Stimulated activated CD4-positive, alpha-beta T cell treated with anti-CD3 and anti-CD28 coated beads, TNF-alpha, amount 100 ng/mL, for 4 hours (primary cell): ENCODE data around the gene SULT2B1.
"Not testable (repeated sequence)": the region's sequence is repeated elsewhere in the genome, so short reads cannot be mapped to it uniquely, and the experiment has no call there.

Experiments
- DNase-seq, 3 experiments: peaks; one replicate each; pipeline ENCODE4 v3.0.0-alpha.2; 2020; ENCODE audit warnings: low read depth in 3 of 3

SULT2B1 gene

GRCh38 chr19:48529156-48529555, 22.8 kb upstream of the SULT2B1 start:
- DNase-seq = no peak

GRCh38 chr19:48530066-48530720, 21.8 kb upstream of the SULT2B1 start:
- DNase-seq = no peak

GRCh38 chr19:48530770-48531169, 21.2 kb upstream of the SULT2B1 start:
- DNase-seq = no peak

GRCh38 chr19:48533770-48534169, 18.2 kb upstream of the SULT2B1 start:
- no peak for DNase-seq

- no peak for DNase-seq
Measured at GRCh38 chr19:48537541-48537940, 14.4 kb upstream of the SULT2B1 start.

- not testable (repeated sequence) for DNase-seq
Measured at GRCh38 chr19:48538057-48538456, 13.9 kb upstream of the SULT2B1 start.

GRCh38 chr19:48539503-48540096, 12.4 kb upstream of the SULT2B1 start:
- DNase-seq = no peak

GRCh38 chr19:48540110-48540509, 11.9 kb upstream of the SULT2B1 start:
- DNase-seq = no peak

GRCh38 chr19:48541813-48542212, 10.2 kb upstream of the SULT2B1 start:
- DNase-seq = no peak

- DNase-seq = no peak
Measured at GRCh38 chr19:48543121-48543710, 8.8 kb upstream of the SULT2B1 start.

GRCh38 chr19:48544856-48545750, 6.9 kb upstream of the SULT2B1 start:
- DNase-seq = no peak

- no peak for DNase-seq
Measured at GRCh38 chr19:48547722-48548121, 4.2 kb upstream of the SULT2B1 start.

GRCh38 chr19:48548253-48548911, 3.6 kb upstream of the SULT2B1 start:
- no peak for DNase-seq

- no peak for DNase-seq
Measured at GRCh38 chr19:48549380-48549779, 2.6 kb upstream of the SULT2B1 start.

- no peak for DNase-seq
Measured at GRCh38 chr19:48552406-48553322, 692 bp downstream of the SULT2B1 start.

GRCh38 chr19:48553676-48554384, 1.9 kb downstream of the SULT2B1 start:
- no peak for DNase-seq

GRCh38 chr19:48554385-48555091, 2.6 kb downstream of the SULT2B1 start:
- no peak for DNase-seq

GRCh38 chr19:48556163-48556562, 4.2 kb downstream of the SULT2B1 start:
- no peak for DNase-seq

GRCh38 chr19:48556825-48557224, 4.9 kb downstream of the SULT2B1 start:
- DNase-seq = no peak
